Endometrial microvascular endothelial cells (primary cell): Measurements from ENCODE around the gene SLC45A2. TPM values are rescaled to one million over a fixed set of nuclear protein-coding genes. Genes with fewer than 3 reads are reported as not detected.
"Not testable (repeated sequence)": the region's sequence is repeated elsewhere in the genome, so short reads cannot be mapped to it uniquely, and the experiment has no call there.

Source experiments
- in situ Hi-C: cut with HindIII; loops from 2 replicates; pipeline ENCODE4 v1.10.0; 2017; ENCODE audit warnings: low sequenced_read_pairs, low pct_unique_long_range_greater_than_20kb; ENCODE audit errors: inconsistent ontology term
- total RNA-seq: library from RNA; depleted of rRNA; stranded (reverse); fragments of >200 nt; gene quantifications from one replicate; pipeline ENCODE4 v1.2.3, GENCODE V29; 2015; ENCODE audit errors: inconsistent ontology term

The SLC45A2 gene
- total RNA-seq, 1 donor from 2014 or later = not detected

DNA sequence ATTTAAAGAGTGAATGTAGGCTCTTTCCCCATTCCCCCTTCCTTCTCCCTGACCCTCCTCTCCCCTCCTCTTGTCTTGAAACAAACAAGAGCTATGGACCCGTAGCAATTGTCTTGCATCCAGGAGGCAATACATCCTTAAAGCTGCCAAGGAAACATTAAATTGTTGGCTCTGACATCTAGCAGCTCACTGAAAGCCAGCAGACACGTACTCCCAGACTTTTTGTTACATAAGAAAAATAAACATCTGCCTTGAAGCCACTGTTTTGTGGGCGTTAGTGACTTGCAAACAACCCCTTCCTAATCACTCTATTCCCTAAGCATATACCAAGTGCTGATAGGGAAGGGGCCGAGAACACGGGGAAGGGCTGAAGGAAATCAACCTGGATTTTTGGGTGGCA, 8.6 kb downstream of the SLC45A2 start:
- in situ Hi-C loops = no loop called here

DNA sequence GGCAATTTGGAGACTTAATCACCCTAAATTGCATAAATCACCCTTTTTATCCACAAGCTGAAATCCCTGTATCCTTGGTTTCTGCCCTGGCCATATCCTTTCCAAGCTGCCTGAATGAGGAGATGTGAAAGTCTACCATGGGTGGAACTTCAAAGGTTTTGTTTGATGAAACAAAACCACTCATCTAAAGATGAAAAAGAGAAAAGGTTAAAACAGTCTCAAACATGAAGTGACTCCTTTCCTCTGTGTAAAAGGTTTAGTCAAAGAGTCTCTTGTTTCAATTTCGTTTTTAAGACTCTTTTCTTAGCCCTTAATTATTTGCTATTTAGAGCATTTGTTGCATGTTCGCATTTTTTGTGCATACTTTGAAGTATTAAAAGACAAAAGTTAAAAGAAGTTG, 11.2 kb downstream of the SLC45A2 start:
- in situ Hi-C loops = no loop called here

DNA sequence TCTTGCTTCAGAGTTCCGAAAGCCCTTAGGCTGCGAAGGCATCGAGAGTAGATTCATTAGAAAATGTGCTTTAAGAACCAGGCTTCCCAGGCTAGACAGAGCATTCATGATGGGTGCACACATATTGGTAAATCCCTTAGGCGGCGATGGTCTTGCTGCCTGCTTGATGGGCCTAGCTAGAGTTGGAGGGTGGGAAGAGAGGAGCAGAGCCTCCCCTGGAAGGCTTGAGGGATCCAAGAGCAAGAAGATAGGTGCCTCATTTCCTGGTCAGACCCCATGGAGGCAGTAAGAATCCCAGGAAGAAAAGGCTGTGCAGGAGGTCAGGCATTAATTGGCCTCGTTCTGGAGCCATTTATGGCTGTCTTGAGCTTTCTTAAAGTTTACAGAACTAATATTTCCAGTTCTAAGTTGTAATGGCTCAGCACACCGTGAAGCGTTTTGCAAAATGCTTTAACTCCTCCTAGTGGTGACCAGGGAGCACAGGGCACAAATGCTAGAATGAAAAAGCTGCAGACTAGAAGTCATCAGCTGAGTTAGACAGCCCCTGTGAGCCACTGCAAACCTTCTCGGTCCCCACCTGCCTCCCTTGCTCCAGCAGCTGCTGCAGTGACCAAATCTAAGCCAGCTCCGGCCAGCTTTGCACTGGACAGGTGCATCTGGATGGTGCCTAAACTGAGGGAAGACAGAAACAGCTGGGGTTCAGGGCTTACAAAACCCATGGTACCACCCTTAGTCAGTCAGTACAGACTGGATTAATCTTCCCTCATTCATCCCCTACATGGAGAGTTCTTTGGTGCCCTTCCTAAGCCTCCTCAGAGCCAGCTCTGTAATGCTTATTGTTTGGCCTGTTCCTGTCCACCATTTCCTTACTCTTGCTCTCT, 14.7 kb downstream of the SLC45A2 start:
- in situ Hi-C loops = no loop called here

DNA sequence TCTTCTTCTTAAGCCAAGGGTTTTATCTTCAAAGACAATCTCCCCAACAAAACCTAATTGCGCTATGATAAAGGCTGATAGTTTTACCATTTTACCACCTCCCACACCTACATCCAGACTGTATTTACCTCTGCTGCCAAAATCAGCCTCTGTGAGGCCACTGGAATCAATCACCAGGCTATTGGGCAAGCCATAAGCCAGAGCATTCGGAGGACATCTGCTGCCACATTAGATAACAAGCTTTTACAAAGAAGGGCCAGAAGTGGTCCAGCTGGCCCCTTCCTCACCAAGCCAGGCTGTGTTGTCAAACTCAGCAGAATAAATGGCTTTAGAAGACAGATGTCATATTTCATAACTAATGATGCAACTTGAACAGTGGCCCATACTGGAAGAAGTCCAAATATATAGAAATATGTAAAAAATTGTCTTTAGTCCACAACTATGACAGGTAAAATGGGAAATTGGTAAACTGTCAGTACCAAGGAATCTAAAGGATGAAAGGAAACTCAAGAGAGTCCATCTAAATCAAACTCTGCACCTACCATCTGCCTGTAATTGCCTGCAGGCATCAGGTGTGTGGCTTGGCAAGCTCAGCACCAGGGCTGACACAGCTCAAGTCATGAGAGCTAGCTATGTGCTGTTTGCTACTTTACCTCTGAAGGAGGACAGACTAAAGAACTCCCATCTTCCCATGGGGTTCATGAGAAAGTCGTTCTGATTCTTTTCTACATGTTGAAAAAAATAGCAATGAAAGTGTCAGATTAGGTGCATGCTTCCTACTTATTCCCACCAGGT, 16.1 kb downstream of the SLC45A2 start:
- in situ Hi-C loops = no loop called here

DNA sequence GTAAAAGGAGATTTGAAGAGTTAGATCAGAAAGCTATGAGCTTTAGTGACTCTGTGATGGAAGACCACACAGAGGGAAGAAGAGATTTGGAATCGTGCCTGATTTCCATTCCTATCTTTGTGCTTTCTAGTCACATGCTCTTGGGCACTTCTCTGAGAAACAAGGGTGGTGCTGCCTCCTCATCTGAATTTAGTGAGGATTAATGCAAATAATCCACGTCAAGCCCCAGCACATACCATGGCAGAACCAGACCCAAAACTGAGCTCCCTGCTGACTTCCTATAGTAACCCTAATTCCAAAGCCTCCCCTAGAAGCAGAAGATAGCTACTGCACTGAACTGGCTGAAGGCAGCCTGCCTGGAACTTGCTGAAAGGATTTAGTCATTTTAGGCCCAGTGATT, 17.7 kb downstream of the SLC45A2 start:
- in situ Hi-C loops = no loop called here

DNA sequence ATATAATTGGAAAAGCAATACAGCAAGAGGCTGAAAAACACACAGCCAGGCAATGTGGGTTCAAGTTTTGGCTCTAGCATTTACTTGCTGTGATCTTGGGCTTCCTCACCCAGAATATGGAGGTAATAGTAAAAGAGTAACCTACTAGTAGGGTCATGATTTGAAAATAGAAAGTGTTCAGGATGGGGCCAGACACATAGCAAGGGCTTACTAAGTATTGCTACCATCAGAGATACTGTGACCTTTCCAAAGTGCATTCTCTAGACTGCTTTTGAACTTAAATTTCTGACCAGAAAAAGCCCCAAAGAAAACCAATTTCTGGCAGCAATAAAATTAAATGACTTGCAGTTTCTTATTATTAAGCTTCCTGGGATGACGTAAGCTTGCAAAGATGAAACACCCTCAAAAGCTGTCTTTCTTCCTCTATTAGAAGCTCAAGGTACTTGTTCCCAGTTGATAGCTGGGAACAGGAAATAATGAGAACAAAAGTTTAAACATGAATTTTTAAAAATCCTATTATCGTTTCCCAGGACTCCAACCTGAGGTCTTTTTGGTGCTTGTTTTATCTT, 20.3 kb downstream of the SLC45A2 start:
- in situ Hi-C loops = no loop called here

DNA sequence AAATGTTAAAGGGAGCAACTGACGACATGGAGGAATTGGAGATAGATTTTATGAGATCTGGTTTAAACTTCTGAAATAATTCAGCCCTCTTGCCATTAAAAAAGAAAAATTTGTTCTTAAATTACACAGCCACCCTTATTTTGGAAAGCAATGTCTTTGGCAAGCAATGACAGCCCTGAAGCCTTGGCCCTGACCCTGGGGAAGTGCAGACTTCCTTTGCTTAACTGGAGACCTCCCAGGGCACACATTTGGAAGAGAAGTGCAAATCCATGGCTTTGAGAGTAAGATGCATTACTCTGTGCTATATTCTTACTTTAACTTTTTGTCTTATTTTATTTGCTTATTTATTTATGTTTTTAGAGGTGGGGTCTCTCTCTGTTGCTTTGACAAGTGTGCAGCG, 26.3 kb downstream of the SLC45A2 start:
- in situ Hi-C loops = no loop called here

DNA sequence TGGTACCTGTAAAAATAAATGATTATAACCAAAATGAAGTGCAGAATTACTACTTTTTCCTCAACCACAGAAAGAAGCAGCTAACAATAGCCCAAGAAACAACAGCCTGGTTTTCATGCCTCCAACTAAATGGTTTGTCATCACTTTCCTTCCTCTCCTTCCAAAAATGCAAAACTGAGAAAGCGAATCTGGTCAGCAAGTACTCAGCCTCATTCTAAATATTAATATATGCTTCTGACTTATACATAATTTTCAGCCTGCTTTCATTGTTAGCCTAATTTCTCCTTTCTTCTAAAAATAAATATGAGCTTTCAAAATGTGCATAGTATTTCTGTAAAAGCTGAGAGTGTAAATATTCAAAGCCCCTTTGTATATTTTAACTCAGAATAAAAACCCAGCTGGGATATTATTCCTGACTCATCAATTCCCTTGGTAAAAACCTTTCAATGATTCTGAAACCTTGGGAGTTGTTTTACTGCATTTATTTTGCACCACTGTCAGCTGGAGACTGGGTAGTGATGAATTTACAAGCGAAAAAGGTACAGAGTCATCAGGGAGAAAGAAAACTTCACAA, 26.8 kb downstream of the SLC45A2 start:
- in situ Hi-C loops = no loop called here

DNA sequence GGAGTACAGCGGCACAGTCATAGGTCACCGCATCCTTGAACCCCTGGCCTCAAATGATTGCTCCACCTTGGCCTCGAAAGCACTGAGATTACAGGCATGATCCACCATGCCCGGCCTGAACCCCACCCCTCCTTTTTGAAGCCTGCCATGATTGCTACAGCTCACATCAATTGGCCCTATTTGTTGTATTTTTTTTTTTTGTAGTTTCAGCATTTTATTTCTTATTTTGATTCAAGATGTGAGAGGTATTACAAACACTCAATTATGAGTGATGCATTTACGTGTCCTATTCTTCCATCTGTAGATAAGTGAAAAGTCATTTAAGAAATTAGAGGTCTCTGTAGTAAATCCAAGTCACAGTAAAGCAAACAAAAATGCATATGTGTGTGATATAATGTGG, 32.3 kb downstream of the SLC45A2 start:
- in situ Hi-C loops = not testable (repeated sequence)

DNA sequence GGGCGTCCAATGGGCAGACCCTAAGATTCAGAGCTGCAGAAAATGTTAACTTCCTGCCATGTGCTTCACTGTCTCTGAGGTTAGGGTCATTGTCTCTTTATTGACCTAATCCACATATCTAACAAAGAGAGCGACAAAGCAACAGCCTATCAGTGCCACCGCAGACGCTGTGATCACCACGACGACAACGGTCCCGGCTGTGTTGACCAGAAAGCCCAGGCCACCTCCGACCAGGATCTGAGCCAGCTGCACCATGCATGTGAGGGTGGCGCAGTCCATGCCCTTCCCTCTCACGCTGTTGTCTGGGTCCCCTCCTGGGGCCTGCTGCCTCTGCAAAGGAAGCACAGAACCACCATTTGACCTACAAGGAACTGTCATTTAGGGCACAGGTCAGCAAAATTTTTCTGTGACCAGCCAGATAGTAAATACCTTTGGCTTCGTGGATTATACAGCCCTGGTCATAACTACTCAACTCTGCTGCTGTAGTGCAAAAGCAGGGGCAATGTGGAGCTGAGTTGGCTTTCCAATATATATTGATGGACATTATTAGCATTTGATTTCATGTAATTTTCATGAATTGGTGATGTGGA, 39.9 kb downstream of the SLC45A2 start:
- in situ Hi-C loops = no loop called here

DNA sequence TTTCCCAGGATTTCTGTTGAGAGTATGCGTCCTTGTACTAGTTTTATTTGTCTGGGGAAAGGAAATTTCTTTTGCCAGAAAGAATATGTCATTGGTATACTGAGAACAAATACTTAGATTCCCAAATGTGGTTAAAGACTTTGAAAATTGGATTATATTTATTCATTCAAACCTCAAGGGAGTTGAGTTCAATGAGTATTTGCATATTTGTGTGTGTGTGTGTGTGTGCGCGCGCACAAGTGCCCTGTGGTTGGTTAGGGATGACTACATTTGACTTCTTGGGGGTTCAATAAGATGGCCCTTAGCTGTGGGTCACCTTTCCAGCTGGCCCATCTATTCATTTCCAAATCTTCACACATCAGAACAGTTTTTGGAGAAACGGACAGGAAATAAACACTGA, 43.4 kb downstream of the SLC45A2 start:
- in situ Hi-C loops = no loop called here

DNA sequence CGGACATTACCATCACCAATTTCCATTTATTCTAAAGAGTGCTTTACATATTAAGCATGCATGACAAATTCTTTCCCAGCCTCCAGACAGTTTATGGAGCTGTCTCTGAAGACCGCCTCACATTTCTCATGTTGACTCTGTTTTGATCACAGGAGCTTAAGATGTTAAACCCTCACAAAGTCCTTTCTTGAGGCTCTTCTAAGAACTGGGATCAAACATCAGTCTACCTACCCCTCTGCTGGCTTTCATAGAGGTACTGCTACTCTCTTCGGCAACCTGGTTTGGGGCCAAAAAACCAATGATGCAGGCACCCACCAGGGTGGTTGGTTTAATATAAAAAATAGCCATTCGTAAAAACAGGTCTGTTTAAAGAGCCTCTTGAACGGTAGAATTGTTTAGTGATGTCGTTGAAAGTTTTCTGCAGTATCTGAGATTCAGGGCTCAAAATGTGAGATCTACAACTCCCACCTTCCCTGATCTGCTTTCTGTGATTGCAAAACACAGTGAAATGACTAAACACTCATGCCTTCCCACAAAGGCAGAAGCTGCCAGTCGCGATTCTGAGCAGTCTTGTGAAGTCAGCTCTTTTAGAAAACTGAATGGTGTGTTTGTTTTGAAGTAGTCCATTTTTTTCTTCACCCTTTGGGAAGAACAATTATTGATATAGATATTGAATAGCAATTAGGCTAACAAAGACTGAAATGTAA, 44.8 kb downstream of the SLC45A2 start:
- in situ Hi-C loops = no loop called here

DNA sequence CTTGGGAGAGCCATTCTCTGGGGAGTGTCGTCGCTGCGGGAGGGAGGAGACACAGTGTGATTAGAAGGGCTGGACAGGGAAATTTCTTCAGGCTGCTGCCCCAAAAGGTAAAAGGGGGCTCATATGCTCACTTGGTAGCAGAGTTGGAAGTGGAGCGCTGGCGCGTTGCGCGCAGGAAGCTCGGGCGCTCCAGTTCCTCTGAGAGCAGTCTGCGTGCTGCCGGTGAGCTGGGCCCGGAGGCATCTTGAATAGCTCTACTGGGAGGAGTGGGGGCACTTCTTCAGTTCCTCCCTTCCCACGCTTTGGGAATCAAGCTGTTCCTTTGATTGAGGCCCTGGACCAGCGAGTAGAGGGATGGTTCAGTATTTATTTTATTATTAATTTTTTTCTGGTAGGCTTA, 45.6 kb downstream of the SLC45A2 start:
- in situ Hi-C loops = no loop called here

DNA sequence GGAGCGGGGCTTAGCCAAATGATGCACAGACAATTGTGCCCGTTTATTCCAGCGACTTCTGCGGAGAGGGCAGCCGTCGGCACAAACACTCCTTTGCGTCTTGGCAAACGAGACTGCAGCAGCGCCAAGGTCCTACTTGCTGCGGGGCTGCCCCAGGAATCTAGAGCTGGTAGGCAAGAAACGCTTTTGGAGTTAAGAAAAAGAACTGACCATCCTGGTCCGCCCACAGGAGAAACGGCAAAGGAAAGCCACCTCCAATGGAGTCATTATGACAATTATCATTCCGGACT, 46.0 kb downstream of the SLC45A2 start:
- in situ Hi-C loops = no loop called here

DNA sequence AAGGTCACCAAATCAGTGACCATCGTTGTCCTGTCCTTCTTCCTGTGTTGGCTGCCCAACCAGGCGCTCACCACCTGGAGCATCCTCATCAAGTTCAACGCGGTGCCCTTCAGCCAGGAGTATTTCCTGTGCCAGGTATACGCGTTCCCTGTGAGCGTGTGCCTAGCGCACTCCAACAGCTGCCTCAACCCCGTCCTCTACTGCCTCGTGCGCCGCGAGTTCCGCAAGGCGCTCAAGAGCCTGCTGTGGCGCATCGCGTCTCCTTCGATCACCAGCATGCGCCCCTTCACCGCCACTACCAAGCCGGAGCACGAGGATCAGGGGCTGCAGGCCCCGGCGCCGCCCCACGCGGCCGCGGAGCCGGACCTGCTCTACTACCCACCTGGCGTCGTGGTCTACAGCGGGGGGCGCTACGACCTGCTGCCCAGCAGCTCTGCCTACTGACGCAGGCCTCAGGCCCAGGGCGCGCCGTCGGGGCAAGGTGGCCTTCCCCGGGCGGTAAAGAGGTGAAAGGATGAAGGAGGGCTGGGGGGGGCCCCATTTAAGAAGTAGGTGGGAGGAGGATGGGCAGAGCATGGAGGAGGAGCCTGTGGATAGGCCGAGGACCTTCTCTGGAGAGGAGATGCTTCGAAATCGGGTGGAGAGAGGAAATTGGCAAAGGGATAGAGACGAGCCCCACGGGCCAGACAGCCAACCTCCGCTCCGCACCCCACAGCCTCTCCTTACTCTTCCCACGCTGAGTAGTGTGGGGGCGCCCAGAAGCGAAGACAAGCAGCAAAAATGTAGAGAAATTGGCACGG, 46.6 kb downstream of the SLC45A2 start:
- in situ Hi-C loops = no loop called here

DNA sequence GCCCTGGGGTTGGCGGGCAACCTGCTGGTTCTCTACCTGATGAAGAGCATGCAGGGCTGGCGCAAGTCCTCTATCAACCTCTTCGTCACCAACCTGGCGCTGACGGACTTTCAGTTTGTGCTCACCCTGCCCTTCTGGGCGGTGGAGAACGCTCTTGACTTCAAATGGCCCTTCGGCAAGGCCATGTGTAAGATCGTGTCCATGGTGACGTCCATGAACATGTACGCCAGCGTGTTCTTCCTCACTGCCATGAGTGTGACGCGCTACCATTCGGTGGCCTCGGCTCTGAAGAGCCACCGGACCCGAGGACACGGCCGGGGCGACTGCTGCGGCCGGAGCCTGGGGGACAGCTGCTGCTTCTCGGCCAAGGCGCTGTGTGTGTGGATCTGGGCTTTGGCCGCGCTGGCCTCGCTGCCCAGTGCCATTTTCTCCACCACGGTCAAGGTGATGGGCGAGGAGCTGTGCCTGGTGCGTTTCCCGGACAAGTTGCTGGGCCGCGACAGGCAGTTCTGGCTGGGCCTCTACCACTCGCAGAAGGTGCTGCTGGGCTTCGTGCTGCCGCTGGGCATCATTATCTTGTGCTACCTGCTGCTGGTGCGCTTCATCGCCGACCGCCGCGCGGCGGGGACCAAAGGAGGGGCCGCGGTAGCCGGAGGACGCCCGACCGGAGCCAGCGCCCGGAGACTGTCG, 47.3 kb downstream of the SLC45A2 start:
- in situ Hi-C loops = no loop called here

DNA sequence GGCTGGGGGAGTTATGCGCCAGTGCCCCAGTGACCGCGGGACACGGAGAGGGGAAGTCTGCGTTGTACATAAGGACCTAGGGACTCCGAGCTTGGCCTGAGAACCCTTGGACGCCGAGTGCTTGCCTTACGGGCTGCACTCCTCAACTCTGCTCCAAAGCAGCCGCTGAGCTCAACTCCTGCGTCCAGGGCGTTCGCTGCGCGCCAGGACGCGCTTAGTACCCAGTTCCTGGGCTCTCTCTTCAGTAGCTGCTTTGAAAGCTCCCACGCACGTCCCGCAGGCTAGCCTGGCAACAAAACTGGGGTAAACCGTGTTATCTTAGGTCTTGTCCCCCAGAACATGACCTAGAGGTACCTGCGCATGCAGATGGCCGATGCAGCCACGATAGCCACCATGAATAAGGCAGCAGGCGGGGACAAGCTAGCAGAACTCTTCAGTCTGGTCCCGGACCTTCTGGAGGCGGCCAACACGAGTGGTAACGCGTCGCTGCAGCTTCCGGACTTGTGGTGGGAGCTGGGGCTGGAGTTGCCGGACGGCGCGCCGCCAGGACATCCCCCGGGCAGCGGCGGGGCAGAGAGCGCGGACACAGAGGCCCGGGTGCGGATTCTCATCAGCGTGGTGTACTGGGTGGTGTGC, 48.0 kb downstream of the SLC45A2 start, which contains the start of gene RXFP3:
RXFP3 (plus strand) TSS at position 6 of the 636 bp plus-strand sequence; CDS start at position 361, 355 bp downstream.
- in situ Hi-C loops = no loop called here
